HepG2 (cell line): ENCODE measurements around the gene MRI1. TPM values are rescaled to one million over a fixed set of nuclear protein-coding genes. Genes with fewer than 3 reads are reported as not detected.

Experiments
- ATAC-seq: fragments of 200-7000 bp; cut with Tn5 transposase; 3 replicates; pipeline ENCODE4 v1.9.1; 2020; ENCODE audit warnings: mild to moderate bottlenecking, moderate library complexity
- BruUV-seq: library from RNA; stranded (reverse); fragments of 400-500 nt; replicated peaks from 2 replicates; lab custom pipeline; 2021; lab: Mats Ljungman, UMichigan
- CTCF ChIA-PET: fragments of 300-600 bp; formaldehyde crosslinking; extraction: SDS; loops from one replicate; lab custom pipeline; 2021; ENCODE audit warnings: low total read pairs, inconsistent platforms, low intra/inter-chr PET ratio; lab: Yijun Ruan, JAX
- POLR2A ChIA-PET: fragments of 350-600 bp; sonication (Branson Sonifier 250); formaldehyde crosslinking; loops from one replicate; lab custom pipeline; 2020; ENCODE audit warnings: antibody characterized with exemption, inconsistent platforms; lab: Yijun Ruan, JAX
- DNase-seq: peaks from one replicate; pipeline ENCODE4 v3.0.0-alpha.2; 2015; ENCODE audit warnings: low spot score
- FAIRE-seq: peaks from 3 replicates; lab custom pipeline; 2011; peaks lifted over from hg19 to GRCh38; lab: Jason Lieb, UNC
- H2AFZ ChIP-seq: one replicate; pipeline ENCODE4 v1.6.1; 2011; ENCODE audit warnings: low read length, inconsistent platforms
- H3K27ac ChIP-seq: fragments of 300-600 bp; 3 replicates; pipeline ENCODE4 v1.8.0; 2011; ENCODE audit warnings: mixed run types, mild to moderate bottlenecking, mixed read lengths, low read length, inconsistent platforms; ENCODE audit not compliant: insufficient read depth; ENCODE audit errors: extremely low read length
- H3K27me3 ChIP-seq, 2 experiments: fragments of 200-600 bp in 1 of 2; 2 replicates in 1 of 2; 3 replicates in 1 of 2; pipeline versions ENCODE4 v1.6.0 to v1.8.0; 2011; ENCODE audit warnings: low read length in 2 of 2, mild to moderate bottlenecking in 2 of 2, moderate library complexity in 2 of 2, inconsistent platforms in 1 of 2; ENCODE audit not compliant: insufficient read depth in 2 of 2, control insufficient read depth in 1 of 2
- H3K36me3 ChIP-seq, 2 experiments: fragments of 200-600 bp in 1 of 2; replicated peaks in 1 of 2; 2 replicates in 1 of 2; 3 replicates in 1 of 2; pipeline versions ENCODE4 v1.5.1 to v1.8.0; 2011; ENCODE audit warnings: low read length in 2 of 2, inconsistent platforms in 1 of 2; ENCODE audit not compliant: insufficient read depth in 2 of 2, control insufficient read depth in 1 of 2
- H3K4me1 ChIP-seq: 2 replicates; pipeline ENCODE4 v1.5.1; 2012; ENCODE audit warnings: low read length, inconsistent platforms; ENCODE audit not compliant: insufficient read depth
- H3K4me2 ChIP-seq: 2 replicates; pipeline ENCODE4 v1.6.0; 2011; ENCODE audit warnings: low read depth, low read length, inconsistent platforms
- H3K4me3 ChIP-seq, 3 experiments: fragments of 200-600 bp in 1 of 3; sonication (generic), shearing (Covaris generic) in 1 of 3; replicated peaks in 1 of 3; 2 replicates each; pipeline ENCODE4 v1.5.1; 2011 to 2016; ENCODE audit warnings: low read length in 3 of 3, inconsistent platforms in 2 of 3, low read depth in 2 of 3, mild to moderate bottlenecking in 2 of 3, control low read depth in 1 of 3, mixed read lengths in 1 of 3; ENCODE audit not compliant: insufficient read depth in 1 of 3
- H3K79me2 ChIP-seq: one replicate; pipeline ENCODE4 v1.6.1; 2011; ENCODE audit warnings: low read length, inconsistent platforms; ENCODE audit not compliant: insufficient read depth
- H3K9ac ChIP-seq: 2 replicates; pipeline ENCODE4 v1.6.0; 2011; ENCODE audit warnings: mild to moderate bottlenecking, low read depth, low read length, inconsistent platforms; ENCODE audit not compliant: insufficient read depth
- H3K9me3 ChIP-seq: 2 replicates; pipeline ENCODE4 v1.5.1; 2012; ENCODE audit warnings: mild to moderate bottlenecking, low read length
- H4K20me1 ChIP-seq: 2 replicates; pipeline ENCODE4 v1.6.0; 2011; ENCODE audit warnings: inconsistent platforms, mild to moderate bottlenecking, low read length, moderate library complexity; ENCODE audit not compliant: insufficient read depth
- GTF3A ChIP-seq: sonication (generic); formaldehyde crosslinking; conservative IDR thresholded peaks from 2 replicates; pipeline ENCODE4 v1.4.0; 2020; ENCODE audit warnings: mild to moderate bottlenecking, missing genetic modification reagents
- MTA3 ChIP-seq: sonication (generic); formaldehyde crosslinking; IDR thresholded peaks from 2 replicates; pipeline ENCODE4 v1.4.0; 2020; ENCODE audit warnings: missing genetic modification reagents
- RBFOX2 ChIP-seq: fragments of 200-400 bp; formaldehyde crosslinking; IDR thresholded peaks from 2 replicates; pipeline ENCODE4 v1.6.1; 2017; ENCODE audit warnings: low read depth, mild to moderate bottlenecking, low read length
- ZNF10 ChIP-seq: sonication (generic); formaldehyde crosslinking; IDR thresholded peaks from 2 replicates; pipeline ENCODE4 v1.4.0; 2020; ENCODE audit warnings: mild to moderate bottlenecking, low read depth, missing genetic modification reagents, borderline replicate concordance
- ZNF333 ChIP-seq: sonication (generic); formaldehyde crosslinking; IDR thresholded peaks from 2 replicates; pipeline ENCODE4 v1.4.0; 2020; ENCODE audit warnings: mild to moderate bottlenecking, missing genetic modification reagents, borderline replicate concordance
- ZNF354B ChIP-seq: sonication (generic); formaldehyde crosslinking; IDR thresholded peaks from 2 replicates; pipeline ENCODE4 v1.8.0; 2022; ENCODE audit warnings: mild to moderate bottlenecking, missing genetic modification reagents
- ZNF430 ChIP-seq: sonication (generic); formaldehyde crosslinking; IDR thresholded peaks from 2 replicates; pipeline ENCODE4 v1.9.0; 2021; ENCODE audit warnings: mild to moderate bottlenecking, missing genetic modification reagents
- ZNF441 ChIP-seq: sonication (generic); formaldehyde crosslinking; IDR thresholded peaks from 2 replicates; pipeline ENCODE4 v1.7.0; 2021; ENCODE audit warnings: missing genetic modification reagents, borderline replicate concordance
- ZNF460 ChIP-seq: sonication (generic); formaldehyde crosslinking; IDR thresholded peaks from 2 replicates; pipeline ENCODE4 v1.5.1; 2020; ENCODE audit warnings: missing genetic modification reagents, mild to moderate bottlenecking, borderline replicate concordance
- ZNF629 ChIP-seq: sonication (generic); formaldehyde crosslinking; conservative IDR thresholded peaks from 2 replicates; pipeline ENCODE4 v1.5.0; 2020; ENCODE audit warnings: missing genetic modification reagents
- ZNF841 ChIP-seq: sonication (generic); formaldehyde crosslinking; IDR thresholded peaks from 2 replicates; pipeline ENCODE4 v1.8.1; 2023; ENCODE audit warnings: missing genetic modification reagents, borderline replicate concordance
- WGBS: methylation state at CpG from one replicate; pipeline ENCODE4 v1.1.6; 2017; ENCODE audit warnings: low lambda C conversion rate; 5-methylcytosine and 5-hydroxymethylcytosine counted together
- in situ Hi-C: cut with HindIII; loops from 2 replicates; pipeline ENCODE4 v1.10.0; 2017; ENCODE audit warnings: low pct_unique_long_range_greater_than_20kb; ENCODE audit not compliant: extremely low pct_ligation_motif_present
- intact Hi-C: fragments of 100-400 bp; cut with micrococcal nuclease; formaldehyde crosslinking; loops from one replicate; pipeline ENCODE4 v1.10.0; 2022; ENCODE audit not compliant: unreplicated experiment
- polyA plus RNA-seq, 8 experiments: library from polyadenylated mRNA; depleted of rRNA in 3 of 8; stranded (reverse) in 7 of 8; unstranded in 1 of 8; fragments of >200 nt; fragmentation: Illumina TruSeq in 4 of 8; extraction: Trizol in 4 of 8; gene quantifications; 2 replicates each; pipeline versions ENCODE4 v1.2.1 to v1.2.3, GENCODE V29; 2011 to 2016; ENCODE audit warnings: low read depth in 4 of 8, missing spikeins in 1 of 8, mixed read lengths in 1 of 8; ENCODE audit not compliant: insufficient read depth in 1 of 8
- total RNA-seq, 5 experiments: library from RNA; depleted of rRNA; stranded (reverse); fragments of >200 nt; fragmentation: Illumina TruSeq; extraction: Trizol; gene quantifications; 2 replicates each; pipeline ENCODE4 v1.2.3, GENCODE V29; 2016; ENCODE audit warnings: low read depth in 1 of 5

MRI1 gene
- total and polyA plus RNA-seq, 2 of the 13 experiments (the other 11 are each of a cell fraction or from before 2014, with no cell fraction given): 20.1 to 20.6 TPM

- TF ChIP-seq ZNF430: no peak
- no peak for TF ChIP-seq ZNF441
- TF ChIP-seq RBFOX2: peak; percentile 40; the same call in 1 of the 2 replicates
- no peak for TF ChIP-seq ZNF460
- TF ChIP-seq ZNF10 (CRISPR knock-in tag): no peak
- TF ChIP-seq GTF3A (CRISPR knock-in tag): no peak
- no peak for TF ChIP-seq ZNF841 (CRISPR knock-in tag)
- no peak for TF ChIP-seq ZNF333 (CRISPR knock-in tag)
- no peak for TF ChIP-seq MTA3 (CRISPR knock-in tag)
These were observed 4.2 kb downstream of the MRI1 start (continued) for GRCh38 chr19:13768510-13768909.

GRCh38 chr19:13770013-13770635 is 5.8 kb downstream of the MRI1 start:
- Histone ChIP-seq H2AFZ (no peak overlapping the region), H3K79me2 (peaks cover 8% of the 10 kb centered on the region), H3K4me2 (no peak overlapping the region), H3K27me3 (no peaks in the 10 kb centered on the region), H3K27ac (no peak overlapping the region), H3K4me1 (peaks cover 26% of the 10 kb centered on the region)
- CTCF ChIA-PET: no interaction called here
- POLR2A ChIA-PET: no interaction called here
- BruUV-seq: no TSS peak
- ATAC-seq (no peak), DNase-seq (no peak), FAIRE-seq (no peak)
- 92% methylated on average over 16 of the region's 16 CpGs for WGBS
- in situ Hi-C loops: loop anchor here (25.0 kb wide), 1 partner anchor 292 kb away; the partner anchor contains the start of genes MISP3 and PALM3
- intact Hi-C loops: no loop called here
- TF ChIP-seq ZNF354B (CRISPR knock-in tag) (no peak), ZNF629 (peak; percentile 40; the same call in 1 of the 2 replicates)
- TF ChIP-seq, all 625 proteins: peak for 1
- H3K4me3 ChIP-seq: no peak overlapping the region
- H3K9ac ChIP-seq: no peak overlapping the region
- no peaks in the 10 kb centered on the region for H3K9me3 ChIP-seq
- no peaks in the 10 kb centered on the region for H4K20me1 ChIP-seq
- H3K36me3 ChIP-seq: peaks cover 2 to 8% of the 10 kb centered on the region in 2 experiments; a peak in 2 of 5 replicates
